ENCODE measurements around the gene SLC25A39. TPM values are rescaled to one million over a fixed set of nuclear protein-coding genes. Genes with fewer than 3 reads are reported as not detected.
A peak's percentile ranks its signal among the peaks of the same experiment; 100 is the strongest.

Gene SLC25A39
- total and polyA plus RNA-seq, 2 of the 13 experiments (the other 11 are each of a cell fraction or from before 2014, with no cell fraction given), result 144 to 151 TPM

GRCh38 chr17:44279666-44280391, 44.8 kb downstream of the SLC25A39 start (continued):
- TF ChIP-seq FOXA1 (IDR thresholded peaks at IDR 0.05) (no peak), FOXA1 (CRISPR knock-in tag; IDR thresholded peaks at IDR 0.05) (0 out of 2 replicates have a peak, but pooled peaks have one; percentile 7), NR2F2 (IDR thresholded peaks at IDR 0.05; ENCODE audit: borderline replicate concordance, low read depth) (peak; percentile 31), HMG20A (CRISPR knock-in tag; IDR thresholded peaks at IDR 0.05; ENCODE audit: borderline replicate concordance) (peak; percentile 67), ZNF205 (CRISPR knock-in tag; IDR thresholded peaks at IDR 0.05) (no peak; the same call in 1 of the 2 replicates), SP140L (CRISPR knock-in tag; IDR thresholded peaks at IDR 0.05; ENCODE audit: borderline replicate concordance) (peak; percentile 61; the same call in 1 of the 2 replicates), ZNF724P (CRISPR knock-in tag; IDR thresholded peaks at IDR 0.05; ENCODE audit: borderline replicate concordance) (0 out of 2 replicates have a peak, but pooled peaks have one; percentile 64), ZSCAN25 (CRISPR knock-in tag; IDR thresholded peaks at IDR 0.05) (peak; percentile 65; the same call in 1 of the 2 replicates), AFF4 (CRISPR knock-in tag; IDR thresholded peaks at IDR 0.05) (no peak), ZNF761 (CRISPR knock-in tag; conservative IDR thresholded peaks at IDR 0.05) (peak; percentile 68; the same call in 1 of the 2 replicates), HNRNPL (IDR thresholded peaks at IDR 0.05; ENCODE audit: low read depth, low read length) (0 out of 2 replicates have a peak, but pooled peaks have one; percentile 20), ZNF737 (CRISPR knock-in tag; IDR thresholded peaks at IDR 0.05; ENCODE audit: borderline replicate concordance) (no peak), FOXO4 (CRISPR knock-in tag; conservative IDR thresholded peaks at IDR 0.05) (no peak), MTA1 (CRISPR knock-in tag; IDR thresholded peaks at IDR 0.05; ENCODE audit: borderline replicate concordance) (peak; percentile 73; the same call in 1 of the 2 replicates), HMGXB4 (CRISPR knock-in tag; IDR thresholded peaks at IDR 0.05; ENCODE audit: borderline replicate concordance in 1 of 2, low read depth in 1 of 2) (peak in 1 of 2 experiments; percentile 70; a peak in 1 of 4 replicates), ZNF331 (CRISPR knock-in tag; IDR thresholded peaks at IDR 0.05) (peak; percentile 82), ONECUT2 (CRISPR knock-in tag; IDR thresholded peaks at IDR 0.05) (no peak), ZMYM4 (CRISPR knock-in tag; IDR thresholded peaks at IDR 0.05) (peak; percentile 52; the same call in 1 of the 2 replicates), LCORL (IDR thresholded peaks at IDR 0.05) (no peak), LCORL (CRISPR knock-in tag; IDR thresholded peaks at IDR 0.05) (peak; percentile 81), MATR3 (CRISPR knock-in tag; IDR thresholded peaks at IDR 0.05) (no peak)
- TF ChIP-seq, protein P1, sequence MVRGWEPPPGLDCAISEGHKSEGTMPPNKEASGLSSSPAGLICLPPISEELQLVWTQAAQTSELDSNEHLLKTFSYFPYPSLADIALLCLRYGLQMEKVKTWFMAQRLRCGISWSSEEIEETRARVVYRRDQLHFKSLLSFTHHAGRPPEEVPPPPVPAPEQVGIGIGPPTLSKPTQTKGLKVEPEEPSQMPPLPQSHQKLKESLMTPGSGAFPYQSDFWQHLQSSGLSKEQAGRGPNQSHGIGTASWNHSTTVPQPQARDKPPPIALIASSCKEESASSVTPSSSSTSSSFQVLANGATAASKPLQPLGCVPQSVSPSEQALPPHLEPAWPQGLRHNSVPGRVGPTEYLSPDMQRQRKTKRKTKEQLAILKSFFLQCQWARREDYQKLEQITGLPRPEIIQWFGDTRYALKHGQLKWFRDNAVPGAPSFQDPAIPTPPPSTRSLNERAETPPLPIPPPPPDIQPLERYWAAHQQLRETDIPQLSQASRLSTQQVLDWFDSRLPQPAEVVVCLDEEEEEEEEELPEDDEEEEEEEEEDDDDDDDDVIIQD (CRISPR knock-in tag; IDR thresholded peaks at IDR 0.05; ENCODE audit: low read depth), result 0 out of 2 replicates have a peak, but pooled peaks have one; percentile 37
